Inflammatory macrophage (primary cell): ENCODE results near the gene FOXQ1.
A peak's percentile ranks its signal among the peaks of the same experiment; 100 is the strongest.

Source experiments
- DNase-seq, 2 donors: peaks; one replicate each; pipeline ENCODE4 v3.0.0-alpha.2; 2020 to 2022

The FOXQ1 gene

GRCh38 chr6:1363729-1364572 lies 52.1 kb downstream of the FOXQ1 start:
- DNase-seq: peak in 1 of 2 donors; percentile 18
